Mesenchymal stem cell (in vitro differentiated cells and primary cell): ENCODE results near the gene ITGB7.
A peak's percentile ranks its signal among the peaks of the same experiment; 100 is the strongest.
"Not testable (repeated sequence)": the region's sequence is repeated elsewhere in the genome, so short reads cannot be mapped to it uniquely, and the experiment has no call there.

Experiments
- DNase-seq: peaks from one replicate; pipeline ENCODE4 v3.0.0-alpha.2; 2013
- H2AFZ ChIP-seq: one replicate; pipeline ENCODE4 v1.6.1; 2013; ENCODE audit warnings: low read depth, mild to moderate bottlenecking, control low read depth, inconsistent platforms, low read length, moderate library complexity
- H2AK5ac ChIP-seq: 2 replicates; pipeline ENCODE4 v1.6.1; 2013; ENCODE audit warnings: low read length, moderate library complexity, mild to moderate bottlenecking, inconsistent platforms; ENCODE audit not compliant: severe bottlenecking
- H2BK120ac ChIP-seq: one replicate; pipeline ENCODE4 v1.6.1; 2013; ENCODE audit warnings: low read depth, mild to moderate bottlenecking, inconsistent platforms, low read length, moderate library complexity
- H2BK12ac ChIP-seq, 2 experiments: one replicate each; pipeline ENCODE4 v1.6.1; 2013; ENCODE audit warnings: inconsistent platforms in 2 of 2, low read length in 2 of 2, mild to moderate bottlenecking in 2 of 2, moderate library complexity in 2 of 2, control low read depth in 1 of 2
- H2BK15ac ChIP-seq: one replicate; pipeline ENCODE4 v1.6.1; 2013; ENCODE audit warnings: mild to moderate bottlenecking, low read depth, inconsistent platforms; ENCODE audit not compliant: poor library complexity, severe bottlenecking
- H2BK5ac ChIP-seq: 2 replicates; pipeline ENCODE4 v1.6.1; 2013; ENCODE audit warnings: low read depth, mild to moderate bottlenecking, low read length, control low read depth, inconsistent platforms; ENCODE audit not compliant: poor library complexity, severe bottlenecking
- H3K14ac ChIP-seq, 2 experiments: one replicate each; pipeline ENCODE4 v1.6.1; 2013; ENCODE audit warnings: inconsistent platforms in 2 of 2, low read length in 2 of 2, control low read depth in 1 of 2, mild to moderate bottlenecking in 1 of 2, moderate library complexity in 1 of 2
- H3K18ac ChIP-seq, 2 experiments: one replicate each; pipeline ENCODE4 v1.6.1; 2013; ENCODE audit warnings: inconsistent platforms in 2 of 2, low read length in 2 of 2, control low read depth in 1 of 2, low read depth in 1 of 2, mild to moderate bottlenecking in 1 of 2
- H3K23ac ChIP-seq, 2 experiments: one replicate each; pipeline ENCODE4 v1.6.1; 2013; ENCODE audit warnings: inconsistent platforms in 2 of 2, low read length in 2 of 2, mild to moderate bottlenecking in 2 of 2, moderate library complexity in 2 of 2, control low read depth in 1 of 2
- H3K27ac ChIP-seq: 2 replicates; pipeline ENCODE4 v1.5.1; 2013; ENCODE audit warnings: mild to moderate bottlenecking, moderate library complexity, low read length, control low read depth, inconsistent platforms; ENCODE audit not compliant: poor library complexity, severe bottlenecking
- H3K27me3 ChIP-seq, 2 experiments: 2 replicates each; pipeline versions ENCODE4 v1.6.1 to v1.7.0; 2013; ENCODE audit warnings: low read length in 2 of 2, mild to moderate bottlenecking in 2 of 2, moderate library complexity in 2 of 2, control low read depth in 1 of 2, inconsistent platforms in 1 of 2; ENCODE audit not compliant: control insufficient read depth in 1 of 2, insufficient read depth in 1 of 2
- H3K36me3 ChIP-seq, 2 experiments: 2 replicates each; pipeline versions ENCODE4 v1.6.1 to v1.7.0; 2013; ENCODE audit warnings: low read length in 2 of 2, control low read depth in 1 of 2, inconsistent platforms in 1 of 2, low read depth in 1 of 2, mild to moderate bottlenecking in 1 of 2; ENCODE audit not compliant: insufficient read depth in 2 of 2, control insufficient read depth in 1 of 2
- H3K4ac ChIP-seq, 2 experiments: one replicate each; pipeline ENCODE4 v1.6.1; 2013; ENCODE audit warnings: inconsistent platforms in 2 of 2, low read length in 2 of 2, mild to moderate bottlenecking in 2 of 2, moderate library complexity in 2 of 2, control low read depth in 1 of 2, low read depth in 1 of 2
- H3K4me1 ChIP-seq: 2 replicates; pipeline ENCODE4 v1.6.1; 2013; ENCODE audit warnings: low read depth, low read length, control low read depth; ENCODE audit not compliant: control insufficient read depth, insufficient read depth
- H3K4me2 ChIP-seq: 2 replicates; pipeline ENCODE4 v1.6.1; 2013; ENCODE audit warnings: low read length, mild to moderate bottlenecking, inconsistent platforms; ENCODE audit not compliant: poor library complexity, severe bottlenecking
- H3K4me3 ChIP-seq, 2 experiments: 2 replicates each; pipeline versions ENCODE4 v1.5.1 to v1.7.0; 2013; ENCODE audit warnings: low read length in 2 of 2, mild to moderate bottlenecking in 2 of 2, control low read depth in 1 of 2, low read depth in 1 of 2; ENCODE audit not compliant: insufficient read depth in 1 of 2
- H3K79me1 ChIP-seq: replicated peaks from 2 replicates; pipeline ENCODE4 v1.6.1; 2013; ENCODE audit warnings: mild to moderate bottlenecking, control low read depth, low read length, inconsistent platforms; ENCODE audit not compliant: poor library complexity, severe bottlenecking
- H3K9ac ChIP-seq: 2 replicates; pipeline ENCODE4 v1.7.0; 2013; ENCODE audit warnings: mild to moderate bottlenecking, low read length, moderate library complexity
- H3K9me3 ChIP-seq: 2 replicates; pipeline ENCODE4 v1.7.0; 2013; ENCODE audit warnings: mild to moderate bottlenecking, low read length; ENCODE audit not compliant: control insufficient read depth
- H4K8ac ChIP-seq: one replicate; pipeline ENCODE4 v1.6.1; 2013; ENCODE audit warnings: inconsistent platforms, mild to moderate bottlenecking, low read length, moderate library complexity
- H4K91ac ChIP-seq: one replicate; pipeline ENCODE4 v1.6.1; 2013; ENCODE audit warnings: mild to moderate bottlenecking, low read length, inconsistent platforms
- WGBS: methylation state at CpG from one replicate; pipeline ENCODE4 v1.1.7; 2013; ENCODE audit warnings: mixed read lengths; 5-methylcytosine and 5-hydroxymethylcytosine counted together

ITGB7 gene

GRCh38 chr12:53178803-53179202 is 28.2 kb downstream of the ITGB7 start:
- H3K4me1 ChIP-seq, H2BK15ac ChIP-seq, H3K4me2 ChIP-seq, H2BK12ac ChIP-seq, H3K4me3 ChIP-seq, DNase-seq, H3K27me3 ChIP-seq, H3K18ac ChIP-seq, H2BK120ac ChIP-seq, H3K9me3 ChIP-seq, H3K23ac ChIP-seq, H2BK5ac ChIP-seq, H2AK5ac ChIP-seq, H3K14ac ChIP-seq, H4K8ac ChIP-seq, H2AFZ ChIP-seq, H4K91ac ChIP-seq, H3K4ac ChIP-seq, H3K27ac ChIP-seq: not testable (repeated sequence)
- H3K36me3 ChIP-seq = peaks cover 7 to 22% of the 10 kb centered on the region in 2 experiments
- peaks cover 18% of the 10 kb centered on the region for H3K79me1 ChIP-seq
- 93% methylated on average over 11 of the region's 14 CpGs for WGBS
- peak overlapping the region; percentile 98 for H3K9ac ChIP-seq

DNA sequence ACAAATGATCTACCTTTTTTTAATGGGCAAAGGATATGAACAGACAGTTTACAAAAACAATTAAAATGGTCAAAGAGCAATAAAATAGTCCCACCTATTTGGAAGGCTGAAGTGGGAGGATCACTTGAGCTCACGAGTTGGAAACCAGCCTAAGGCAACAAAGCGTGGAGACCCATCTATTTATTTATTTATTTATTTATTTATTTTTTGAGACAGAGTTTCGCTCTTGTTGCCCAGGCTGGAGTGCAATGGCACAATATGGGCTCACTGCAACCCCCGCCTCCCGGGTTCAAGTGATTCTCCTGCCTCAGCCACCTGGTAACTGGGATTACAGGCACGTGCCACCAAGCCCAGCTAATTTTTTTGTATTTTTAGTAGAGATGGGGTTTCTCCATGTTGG is 29.6 kb downstream of the ITGB7 start:
- not testable (repeated sequence) for DNase-seq, H3K36me3 ChIP-seq, H2BK15ac ChIP-seq, H3K18ac ChIP-seq, H2BK5ac ChIP-seq, H3K9ac ChIP-seq, H3K4me2 ChIP-seq, H3K14ac ChIP-seq, H2BK120ac ChIP-seq, H2AK5ac ChIP-seq, H2AFZ ChIP-seq, H3K4ac ChIP-seq, H3K4me3 ChIP-seq, H4K8ac ChIP-seq, H3K23ac ChIP-seq, H2BK12ac ChIP-seq, H3K27me3 ChIP-seq, H3K27ac ChIP-seq, H4K91ac ChIP-seq, H3K9me3 ChIP-seq
- WGBS = 95% methylated on average over 4 of the region's 6 CpGs
- peaks cover 11% of the 10 kb centered on the region for H3K79me1 ChIP-seq
- peaks cover 13% of the 10 kb centered on the region for H3K4me1 ChIP-seq

DNA sequence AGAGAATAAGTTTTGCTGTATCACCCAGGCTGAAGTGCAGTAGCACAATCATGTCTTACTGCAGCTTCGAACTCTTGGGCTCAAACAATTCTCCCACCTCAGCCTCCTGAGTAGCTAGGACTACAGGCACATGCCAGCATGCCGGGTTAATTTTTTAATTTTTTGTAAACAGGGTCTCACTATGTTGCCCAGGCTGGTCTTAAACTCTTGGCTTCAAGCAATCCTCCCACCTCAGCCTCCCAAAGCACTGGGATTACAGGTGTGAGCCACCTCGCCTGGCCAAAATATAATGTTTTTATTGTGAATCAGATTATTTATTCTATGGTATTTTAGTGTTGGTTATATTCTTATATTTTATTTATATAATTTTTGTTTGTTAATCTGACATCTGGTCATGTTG is 30.3 kb downstream of the ITGB7 start:
- H3K4ac ChIP-seq = no peak overlapping the region
- H4K8ac ChIP-seq = no peak overlapping the region
- H3K27ac ChIP-seq = no peak overlapping the region
- H3K9ac ChIP-seq = no peak overlapping the region
- no peak overlapping the region for H3K4me2 ChIP-seq
- H3K4me1 ChIP-seq = peaks cover 13% of the 10 kb centered on the region
- no peak for DNase-seq
- H3K36me3 ChIP-seq = peaks cover 2 to 7% of the 10 kb centered on the region in 2 experiments
- no peak overlapping the region for H3K23ac ChIP-seq
- 95% methylated on average over 2 of the region's 3 CpGs for WGBS
- H3K14ac ChIP-seq = no peak overlapping the region
- no peak overlapping the region for H2AFZ ChIP-seq
- no peak overlapping the region for H2AK5ac ChIP-seq
- no peak overlapping the region for H4K91ac ChIP-seq
- H3K4me3 ChIP-seq = no peak overlapping the region
- H3K27me3 ChIP-seq = no peaks in the 10 kb centered on the region
- no peak overlapping the region for H3K18ac ChIP-seq
- no peak overlapping the region for H2BK15ac ChIP-seq
- H3K9me3 ChIP-seq = no peaks in the 10 kb centered on the region
- H2BK5ac ChIP-seq = no peak overlapping the region
- H3K79me1 ChIP-seq = peaks cover 7% of the 10 kb centered on the region
- no peak overlapping the region for H2BK12ac ChIP-seq
- H2BK120ac ChIP-seq = no peak overlapping the region

DNA sequence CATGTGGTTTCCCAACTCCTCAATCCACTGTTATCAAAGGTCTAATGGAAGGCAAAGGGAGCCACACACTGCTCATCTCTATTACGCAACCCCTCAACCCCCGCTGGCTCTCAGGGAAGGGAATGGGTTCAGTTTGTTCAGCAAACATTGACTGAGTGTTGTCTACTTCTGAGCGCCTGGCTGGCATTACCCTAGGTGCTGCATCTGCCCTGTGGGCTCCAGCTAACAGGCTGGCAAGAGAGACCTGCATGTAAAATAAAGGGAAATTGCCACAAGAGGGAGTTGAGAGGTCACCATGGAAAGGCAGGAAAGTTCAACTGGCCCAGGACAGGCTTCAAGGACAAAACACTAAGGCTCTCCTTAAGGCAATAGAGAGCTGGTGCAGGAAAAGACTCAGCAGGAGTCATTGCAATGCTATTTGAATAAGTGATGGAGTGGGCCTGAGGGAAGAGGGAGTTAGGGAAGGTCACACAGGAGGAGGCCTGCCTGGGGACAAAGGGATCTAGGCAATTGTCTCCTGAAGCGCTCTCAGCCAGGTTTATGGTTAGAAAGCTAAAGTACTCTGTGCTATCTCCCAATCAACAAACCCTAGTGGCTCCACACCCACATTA is 32.1 kb downstream of the ITGB7 start:
- peak; percentile 51 for DNase-seq
- Histone ChIP-seq H3K36me3 (peaks cover 11 to 21% of the 10 kb centered on the region in 2 experiments), H2AK5ac (no peak overlapping the region), H3K4me3 (peak overlapping the region in 1 of 2 experiments; percentile 4), H3K18ac (peak overlapping the region in 1 of 2 experiments; percentile 40), H2BK15ac (no peak overlapping the region), H2BK12ac (no peak overlapping the region), H2AFZ (no peak overlapping the region), H3K9me3 (no peaks in the 10 kb centered on the region), H4K91ac (no peak overlapping the region), H4K8ac (no peak overlapping the region), H3K4ac (no peak overlapping the region), H3K23ac (no peak overlapping the region), H3K14ac (no peak overlapping the region), H3K79me1 (peaks cover 7% of the 10 kb centered on the region), H3K9ac (peak overlapping the region; percentile 5), H2BK120ac (no peak overlapping the region), H3K27ac (peak overlapping the region; percentile 4), H3K4me1 (peaks cover 18% of the 10 kb centered on the region), H3K27me3 (no peaks in the 10 kb centered on the region), H2BK5ac (no peak overlapping the region), H3K4me2 (no peak overlapping the region)
- 59% methylated on average over 4 of the region's 4 CpGs for WGBS
